Hepatocyte (in vitro differentiated cells): ENCODE measurements around the gene KIF17.

ENCODE experiments used
- EZH2 ChIP-seq: fragments of 200-600 bp; sonication (generic); IDR thresholded peaks from 2 replicates; pipeline ENCODE4 v1.6.1; 2016; ENCODE audit warnings: antibody characterized with exemption, mild to moderate bottlenecking, borderline replicate concordance
- EZH2phosphoT487 ChIP-seq: fragments of 200-600 bp; sonication (generic); IDR thresholded peaks from one replicate; pipeline ENCODE4 v1.6.1; 2018; ENCODE audit warnings: antibody characterized with exemption, mild to moderate bottlenecking, low read depth, moderate library complexity; ENCODE audit not compliant: unreplicated experiment, severe bottlenecking

GRCh38 chr1:20684651-20685050 lies 33.2 kb downstream of the KIF17 start:
- TF ChIP-seq EZH2: no peak
- no peak for TF ChIP-seq EZH2phosphoT487
